Heart right ventricle (tissue), 16 donors: ENCODE measurements around the gene MATR3. TPM values are rescaled to one million over a fixed set of nuclear protein-coding genes. Genes with fewer than 3 reads are reported as not detected.

Experiments
- ATAC-seq, 8 donors: fragments of 200-7000 bp; cut with Tn5 transposase; one replicate each; pipeline ENCODE4 v1.9.1; 2020; ENCODE audit warnings: mild to moderate bottlenecking in 8 of 8, moderate library complexity in 8 of 8, moderate number of reproducible peaks in 1 of 8
- DNase-seq, 2 donors: peaks; one replicate each; pipeline ENCODE4 v3.0.0-alpha.2; 2020
- H3K27ac ChIP-seq, 10 donors: fragments of 200-600 bp; sonication (generic) in 2 of 10; one replicate each; pipeline versions ENCODE4 v1.5.0 to v1.8.0; 2020 to 2022; ENCODE audit warnings: mild to moderate bottlenecking in 3 of 10
- H3K27me3 ChIP-seq, 7 donors: fragments of 200-600 bp; one replicate each; pipeline ENCODE4 v1.8.0; 2021 to 2022; ENCODE audit warnings: mild to moderate bottlenecking in 2 of 7
- H3K36me3 ChIP-seq, 9 donors: fragments of 200-600 bp; sonication (generic) in 1 of 9; one replicate each; pipeline versions ENCODE4 v1.5.0 to v1.8.0; 2020 to 2022; ENCODE audit warnings: mild to moderate bottlenecking in 2 of 9
- H3K4me1 ChIP-seq, 9 donors: fragments of 200-600 bp; sonication (generic) in 1 of 9; one replicate each; pipeline versions ENCODE4 v1.5.0 to v1.8.0; 2020 to 2022; ENCODE audit warnings: mild to moderate bottlenecking in 4 of 9
- H3K4me3 ChIP-seq, 10 donors: fragments of 200-600 bp; sonication (generic) in 2 of 10; one replicate each; pipeline versions ENCODE4 v1.5.0 to v1.8.0; 2020 to 2022; ENCODE audit warnings: mild to moderate bottlenecking in 7 of 10, moderate library complexity in 2 of 10
- H3K9me3 ChIP-seq, 11 donors: fragments of 200-600 bp in 10 of 11; sonication (generic) in 2 of 11; one replicate each; pipeline versions ENCODE4 v1.5.0 to v1.8.0; 2013 to 2022; ENCODE audit warnings: mild to moderate bottlenecking in 2 of 11, control low read depth in 1 of 11, moderate library complexity in 1 of 11
- WGBS, 2 donors: extraction: QIAGEN DNeasy Blood & Tissue Kit; methylation state at CpG; one replicate each; pipeline ENCODE4 v1.1.7; 2013; ENCODE audit warnings: inconsistent platforms in 1 of 2; 5-methylcytosine and 5-hydroxymethylcytosine counted together
- intact Hi-C, 10 donors: fragments of 100-400 bp; cut with DNase I; formaldehyde crosslinking; loops; one replicate each; pipeline versions ENCODE4 v1.11.1 to v1.14.2; 2022
- polyA plus RNA-seq, 2 donors: library from polyadenylated mRNA; stranded (reverse); fragments of 200-250 nt; gene quantifications; one replicate each; pipeline ENCODE4 v1.2.3, GENCODE V29; 2013
- total RNA-seq, 10 donors: library from RNA; stranded (reverse); fragmentation: NEBNext Ultra II Directional in 3 of 10; extraction: Animal tissue kit (Norgen Biotek cat#: 25700) in 3 of 10; gene quantifications; one replicate each; pipeline versions ENCODE4 v1.2.1 to v1.2.4, GENCODE V29; 2021 to 2023
- TF ChIP-seq, protein P1 (sequence below), 9 donors: fragments of 200-600 bp; sonication (generic) in 2 of 9; IDR thresholded peaks; one replicate each; pipeline versions ENCODE4 v1.5.0 to v1.8.0; 2021 to 2022; ENCODE audit warnings: antibody characterized with exemption in 9 of 9, mild to moderate bottlenecking in 5 of 9, moderate library complexity in 1 of 9
- donor health status: Arrhythmogenic right ventricular cardiomyopathy.
- donor health status: ischemic (EF 13 %, LVEDD 7.1; RV severe dilation, severe dysfunction).
- donor health status: healthy with polysubstance abuse.
- donor health status: DM: no; HTN: yes; CAD: no.
- donor health status: DM: no; HTN: no; CAD: no.
- donor health status: ischemic (EF 25% LVEDD 6.9; RV normal size, moderate dysfunction).
- donor health status: ischemic (EF 25% LVEDD 5.7; RV mildly dilated, moderate dysfunction).
- donor health status: healthy.
- donor health status: DM: yes; HTN: yes; CAD: no.
- donor health status: Ischemic cardiomyopathy.
- donor health status: ischemic (EF 35%, LVEDD 5.7; RV mildly dilated, moderate dysfunction).
- donor health status: nonischemic (EF 11% LVEDD 7.7; RV severe dilation, severe dysfunction).
- donor health status: DM: yes; HTN: yes; CAD: no.
- donor health status: PGD.
- donor health status: ischemic (EF 29% LVEDD 5.4; RV normal size, mild dysfunction).
- donor health status: nonischemic (EF 23%, LVEDD 6.1; RV moderate dilation, normal function).

The MATR3 gene
- total and polyA plus RNA-seq, 12 donors = 86.8 to 209 (median 167) TPM

DNA sequence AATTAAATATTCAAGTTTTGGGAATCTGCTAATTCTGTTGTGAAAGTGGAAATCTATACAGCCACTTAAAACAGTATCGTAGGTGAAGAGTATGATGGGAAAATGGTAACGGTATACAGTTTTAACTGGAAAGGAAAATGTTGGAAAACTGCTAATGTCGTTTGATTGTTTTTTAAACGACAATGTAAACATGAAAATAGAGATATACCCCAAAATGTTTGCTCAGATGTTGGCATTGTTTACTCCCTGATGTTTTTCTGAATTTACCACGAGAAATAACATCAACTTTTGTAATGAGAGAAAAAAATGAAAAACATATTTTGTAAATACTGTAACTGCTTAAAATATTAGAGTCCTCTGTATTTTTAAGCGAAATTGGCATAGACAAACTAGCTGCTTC, 2.7 kb downstream of the MATR3 start:
- no peaks in the 10 kb centered on the region for H3K36me3 ChIP-seq
- H3K27me3 ChIP-seq = no peaks in the 10 kb centered on the region
- no peaks in the 10 kb centered on the region for H3K9me3 ChIP-seq
- intact Hi-C loops = loop anchor here in 2 of 10 donors (5.0 kb wide), 2 partner anchors 46 to 96 kb away; partner anchors contain the start of gene PAIP2 (in 2 of the 2)
- 52 to 56% methylated on average over 6 of the region's 6 CpGs for WGBS, 2 donors
- ATAC-seq = no peak
- H3K27ac ChIP-seq = peak overlapping the region in 2 of 10 donors; percentile 10 to 99
- TF ChIP-seq, protein P1, sequence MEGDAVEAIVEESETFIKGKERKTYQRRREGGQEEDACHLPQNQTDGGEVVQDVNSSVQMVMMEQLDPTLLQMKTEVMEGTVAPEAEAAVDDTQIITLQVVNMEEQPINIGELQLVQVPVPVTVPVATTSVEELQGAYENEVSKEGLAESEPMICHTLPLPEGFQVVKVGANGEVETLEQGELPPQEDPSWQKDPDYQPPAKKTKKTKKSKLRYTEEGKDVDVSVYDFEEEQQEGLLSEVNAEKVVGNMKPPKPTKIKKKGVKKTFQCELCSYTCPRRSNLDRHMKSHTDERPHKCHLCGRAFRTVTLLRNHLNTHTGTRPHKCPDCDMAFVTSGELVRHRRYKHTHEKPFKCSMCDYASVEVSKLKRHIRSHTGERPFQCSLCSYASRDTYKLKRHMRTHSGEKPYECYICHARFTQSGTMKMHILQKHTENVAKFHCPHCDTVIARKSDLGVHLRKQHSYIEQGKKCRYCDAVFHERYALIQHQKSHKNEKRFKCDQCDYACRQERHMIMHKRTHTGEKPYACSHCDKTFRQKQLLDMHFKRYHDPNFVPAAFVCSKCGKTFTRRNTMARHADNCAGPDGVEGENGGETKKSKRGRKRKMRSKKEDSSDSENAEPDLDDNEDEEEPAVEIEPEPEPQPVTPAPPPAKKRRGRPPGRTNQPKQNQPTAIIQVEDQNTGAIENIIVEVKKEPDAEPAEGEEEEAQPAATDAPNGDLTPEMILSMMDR (IDR thresholded peaks at IDR 0.05) = no peak
- H3K4me1 ChIP-seq = peaks cover 9 to 70% (median 64%) of the 10 kb centered on the region in 9 donors
- no peak for DNase-seq
- peak overlapping the region in 4 of 10 donors; percentile 76 to 89 (median 88) for H3K4me3 ChIP-seq

DNA sequence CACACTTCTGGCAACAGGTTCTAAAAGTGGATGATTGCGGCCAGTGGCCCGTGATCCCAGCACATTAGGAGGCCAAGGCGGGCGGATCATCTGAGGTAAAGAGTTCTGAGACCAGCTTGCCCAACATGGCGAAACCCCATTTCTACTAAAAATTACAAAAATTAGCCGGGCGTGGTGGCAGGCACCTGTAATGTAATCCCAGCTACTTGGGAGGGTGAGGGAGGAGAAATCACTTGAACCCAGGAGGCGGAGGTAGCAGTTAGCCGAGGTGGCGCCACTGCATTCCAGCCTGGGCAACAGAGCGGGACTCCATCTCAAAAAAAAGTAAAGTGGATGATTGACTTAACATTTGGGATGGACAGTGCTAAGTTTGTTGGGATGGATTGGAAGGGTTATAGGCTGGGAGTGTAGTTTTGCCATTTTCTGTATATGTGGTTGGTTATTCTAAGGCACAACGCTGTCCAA, 3.4 kb downstream of the MATR3 start:
- H3K4me1 ChIP-seq = peaks cover 9 to 77% (median 70%) of the 10 kb centered on the region in 9 donors
- TF ChIP-seq, protein P1 (IDR thresholded peaks at IDR 0.05) = no peak
- intact Hi-C loops = loop anchor here in 2 of 10 donors (5.0 kb wide), 2 partner anchors 45 to 95 kb away; partner anchors contain the start of gene PAIP2 (in 2 of the 2)
- H3K36me3 ChIP-seq = peaks cover 0 to 4% (median 0%) of the 10 kb centered on the region in 9 donors
- H3K9me3 ChIP-seq = no peaks in the 10 kb centered on the region
- no peaks in the 10 kb centered on the region for H3K27me3 ChIP-seq
- ATAC-seq = no peak
- H3K27ac ChIP-seq = peak overlapping the region in 2 of 10 donors; percentile 10 to 99
- no peak for DNase-seq
- WGBS, 2 donors = 67 to 78% methylated on average over 12 of the region's 12 CpGs
- H3K4me3 ChIP-seq = peak overlapping the region in 2 of 10 donors; percentile 1 to 8

DNA sequence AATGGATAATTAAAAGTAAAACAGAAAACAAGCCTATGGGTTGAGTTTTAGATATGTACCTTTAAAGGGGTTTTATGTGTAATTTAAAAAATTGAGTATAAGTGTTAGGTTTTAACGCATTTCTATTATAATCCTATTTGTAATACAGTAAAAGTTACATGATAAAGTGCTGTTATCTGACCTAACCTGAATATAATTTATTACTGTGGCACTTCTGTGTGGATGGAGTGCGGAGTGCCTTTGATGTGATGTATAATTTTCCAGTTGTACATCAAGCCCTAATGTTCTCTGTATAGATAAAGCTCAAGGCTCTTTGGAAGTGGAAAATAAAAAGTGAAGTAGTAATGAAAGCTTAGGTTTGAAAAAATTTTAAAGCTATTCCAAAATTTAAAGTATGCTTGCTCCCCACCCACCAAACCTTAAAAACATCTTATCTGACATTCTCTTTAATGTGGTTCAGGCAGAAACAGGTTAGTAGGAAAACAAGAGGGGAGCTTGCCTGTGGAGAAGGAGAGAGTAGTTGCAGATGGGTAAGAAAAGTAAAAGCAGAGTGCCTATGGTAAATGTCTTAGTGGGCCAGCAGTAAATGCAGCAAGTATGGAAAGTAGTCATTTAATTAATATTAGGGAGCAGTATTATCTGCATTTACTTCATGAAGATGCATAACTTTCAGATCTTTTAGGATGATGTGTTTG, 4.0 kb downstream of the MATR3 start:
- H3K4me3 ChIP-seq = no peak overlapping the region
- ATAC-seq (no peak), DNase-seq (no peak)
- H3K27me3 ChIP-seq = no peaks in the 10 kb centered on the region
- TF ChIP-seq, protein P1 (IDR thresholded peaks at IDR 0.05) = no peak
- H3K36me3 ChIP-seq = peaks cover 0 to 6% (median 0%) of the 10 kb centered on the region in 9 donors
- WGBS, 2 donors = 58 to 63% methylated on average over 2 of the region's 2 CpGs
- H3K9me3 ChIP-seq = no peaks in the 10 kb centered on the region
- peak overlapping the region in 1 of 10 donors; percentile 99 for H3K27ac ChIP-seq
- peaks cover 9 to 84% (median 77%) of the 10 kb centered on the region in 9 donors for H3K4me1 ChIP-seq
- intact Hi-C loops = loop anchor here in 2 of 10 donors (5.0 kb wide), 2 partner anchors 45 to 95 kb away; partner anchors contain the start of gene PAIP2 (in 2 of the 2)

DNA sequence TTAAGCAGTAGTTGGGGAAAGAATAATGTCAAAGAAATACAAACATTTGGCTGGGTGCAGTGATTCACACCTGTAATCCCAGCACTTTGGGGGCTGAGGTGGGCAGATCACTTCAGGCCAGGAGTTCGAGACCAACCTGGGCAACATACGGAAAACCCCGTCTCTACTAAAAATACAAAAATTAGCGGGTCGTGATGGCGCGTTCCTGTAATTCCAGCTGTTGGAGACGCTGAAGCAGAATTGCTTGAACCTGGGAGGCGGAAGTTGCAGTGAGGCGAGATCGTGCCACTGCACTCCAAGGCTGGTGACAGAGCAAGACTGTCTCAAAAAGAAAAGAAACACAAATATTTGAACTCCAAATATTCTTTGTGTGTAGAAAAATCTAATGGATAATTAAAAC, 4.7 kb downstream of the MATR3 start:
- Histone ChIP-seq H3K27me3 (no peaks in the 10 kb centered on the region), H3K27ac (peak overlapping the region in 1 of 10 donors; percentile 99), H3K4me1 (peaks cover 9 to 86% (median 81%) of the 10 kb centered on the region in 9 donors), H3K36me3 (peaks cover 0 to 6% (median 0%) of the 10 kb centered on the region in 9 donors), H3K9me3 (no peaks in the 10 kb centered on the region), H3K4me3 (no peak overlapping the region)
- 54 to 55% methylated on average over 11 of the region's 11 CpGs for WGBS, 2 donors
- intact Hi-C loops = loop anchor here in 2 of 10 donors (5.0 kb wide), 2 partner anchors 44 to 94 kb away; partner anchors contain the start of gene PAIP2 (in 2 of the 2)
- TF ChIP-seq, protein P1 (IDR thresholded peaks at IDR 0.05) = no peak
- ATAC-seq (no peak), DNase-seq (no peak)
